Measurements from ENCODE around the gene SLC16A10.

SLC16A10 gene

GRCh38 chr6:111183702-111184517, 96.6 kb downstream of the SLC16A10 start:
- TF ChIP-seq TAF1 (IDR thresholded peaks at IDR 0.05; ENCODE audit: borderline replicate concordance, insufficient read depth, low read length), result no peak
- no peak for TF ChIP-seq FOXP2 (optimal IDR thresholded peaks at IDR 0.05; ENCODE audit: borderline replicate concordance, extremely low read depth, extremely low read length, insufficient read depth)
- TF ChIP-seq REST (IDR thresholded peaks at IDR 0.05; ENCODE audit: insufficient read depth in 1 of 2, low read depth in 2 of 2, low read length in 2 of 2), result no peak
- TF ChIP-seq POLR2AphosphoS5 (IDR thresholded peaks at IDR 0.05; ENCODE audit: low read depth, low read length), result no peak
- no peak for TF ChIP-seq SIN3A (IDR thresholded peaks at IDR 0.05; ENCODE audit: borderline replicate concordance, insufficient read depth, low read length)

GRCh38 chr6:111184827-111185532, 97.7 kb downstream of the SLC16A10 start:
- TF ChIP-seq FOXP2 (optimal IDR thresholded peaks at IDR 0.05; ENCODE audit: borderline replicate concordance, extremely low read depth, extremely low read length, insufficient read depth) (no peak), REST (IDR thresholded peaks at IDR 0.05; ENCODE audit: insufficient read depth in 1 of 2, low read depth in 2 of 2, low read length in 2 of 2) (no peak), SIN3A (IDR thresholded peaks at IDR 0.05; ENCODE audit: borderline replicate concordance, insufficient read depth, low read length) (no peak), POLR2AphosphoS5 (IDR thresholded peaks at IDR 0.05; ENCODE audit: low read depth, low read length) (no peak), TAF1 (IDR thresholded peaks at IDR 0.05; ENCODE audit: borderline replicate concordance, insufficient read depth, low read length) (no peak)

- TF ChIP-seq TAF1 (IDR thresholded peaks at IDR 0.05; ENCODE audit: borderline replicate concordance, insufficient read depth, low read length) (no peak), REST (IDR thresholded peaks at IDR 0.05; ENCODE audit: insufficient read depth in 1 of 2, low read depth in 2 of 2, low read length in 2 of 2) (no peak), POLR2AphosphoS5 (IDR thresholded peaks at IDR 0.05; ENCODE audit: low read depth, low read length) (no peak), SIN3A (IDR thresholded peaks at IDR 0.05; ENCODE audit: borderline replicate concordance, insufficient read depth, low read length) (no peak), FOXP2 (optimal IDR thresholded peaks at IDR 0.05; ENCODE audit: borderline replicate concordance, extremely low read depth, extremely low read length, insufficient read depth) (no peak)
Measured at GRCh38 chr6:111185954-111186353, 98.7 kb downstream of the SLC16A10 start.

- TF ChIP-seq REST (IDR thresholded peaks at IDR 0.05; ENCODE audit: insufficient read depth in 1 of 2, low read depth in 2 of 2, low read length in 2 of 2) (no peak), TAF1 (IDR thresholded peaks at IDR 0.05; ENCODE audit: borderline replicate concordance, insufficient read depth, low read length) (no peak), FOXP2 (optimal IDR thresholded peaks at IDR 0.05; ENCODE audit: borderline replicate concordance, extremely low read depth, extremely low read length, insufficient read depth) (no peak), POLR2AphosphoS5 (IDR thresholded peaks at IDR 0.05; ENCODE audit: low read depth, low read length) (no peak), SIN3A (IDR thresholded peaks at IDR 0.05; ENCODE audit: borderline replicate concordance, insufficient read depth, low read length) (no peak)
Measured at GRCh38 chr6:111187874-111188273, 100.6 kb downstream of the SLC16A10 start.
